IPS DF 6.9 (cell line): ENCODE data around the gene CA11.
A peak's percentile ranks its signal among the peaks of the same experiment; 100 is the strongest.

ENCODE experiments used
- DNase-seq: peaks from one replicate; pipeline ENCODE4 v3.0.0-alpha.2; 2013; ENCODE audit warnings: low read depth, low spot score
- H3K27ac ChIP-seq: one replicate; pipeline ENCODE4 v1.5.1; 2013; ENCODE audit warnings: low read length, control low read depth
- H3K27me3 ChIP-seq: 2 replicates; pipeline ENCODE4 v1.6.1; 2013; ENCODE audit warnings: mild to moderate bottlenecking, low read length; ENCODE audit not compliant: control insufficient read depth, insufficient read depth
- H3K36me3 ChIP-seq: 2 replicates; pipeline ENCODE4 v1.6.1; 2013; ENCODE audit warnings: low read length; ENCODE audit not compliant: control insufficient read depth, insufficient read depth
- H3K4me1 ChIP-seq: 2 replicates; pipeline ENCODE4 v1.6.1; 2013; ENCODE audit warnings: low read length; ENCODE audit not compliant: control insufficient read depth, insufficient read depth
- H3K4me3 ChIP-seq: 2 replicates; pipeline ENCODE4 v1.5.1; 2013; ENCODE audit warnings: mild to moderate bottlenecking, low read length
- H3K9me3 ChIP-seq: 2 replicates; pipeline ENCODE4 v1.6.1; 2013; ENCODE audit warnings: low read length, inconsistent platforms; ENCODE audit not compliant: control insufficient read depth, insufficient read depth
- WGBS: extraction: QIAGEN DNeasy Blood & Tissue Kit; methylation state at CpG from one replicate; pipeline ENCODE4 v1.1.7; 2013; ENCODE audit warnings: mixed read lengths, missing lambda C conversion rate; ENCODE audit not compliant: insufficient read length, insufficient coverage; 5-methylcytosine and 5-hydroxymethylcytosine counted together

Gene CA11

DNA sequence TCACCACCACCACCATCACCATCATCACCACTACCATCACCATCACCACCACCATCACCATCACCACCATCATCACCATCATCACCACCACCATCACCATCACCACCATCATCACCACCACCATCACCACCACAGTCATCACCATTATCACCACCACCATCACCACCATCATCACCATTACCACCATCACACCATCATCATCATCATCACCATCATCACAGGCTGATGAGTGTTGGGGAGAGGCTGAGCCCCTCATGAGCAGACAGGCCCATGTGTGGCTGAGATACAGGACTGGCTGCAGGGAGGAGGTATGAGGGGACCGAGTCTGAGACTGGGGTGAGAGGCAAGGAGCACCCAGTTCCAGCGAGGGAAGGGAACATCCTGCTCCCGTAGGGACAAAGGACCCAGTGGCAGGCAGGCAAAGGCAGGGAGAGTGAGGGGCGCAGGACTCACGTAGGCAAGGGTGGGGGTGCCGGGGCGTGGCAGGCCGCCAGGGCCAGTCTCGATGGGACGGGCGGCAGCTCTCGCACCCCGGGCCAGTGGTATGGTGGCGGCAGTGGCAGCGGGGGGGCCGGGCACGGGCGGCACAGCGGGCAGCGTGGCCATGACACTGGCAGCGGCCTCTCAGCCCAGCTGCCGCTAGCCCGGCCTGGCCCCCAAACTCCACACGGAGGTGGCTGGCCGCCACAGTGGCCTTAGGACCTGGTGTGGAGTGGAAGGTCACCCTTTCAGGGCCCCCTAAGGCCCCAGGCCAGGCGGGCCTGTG lies 24.1 kb upstream of the CA11 start:
- no peak for DNase-seq
- no peak overlapping the region for H3K4me3 ChIP-seq
- no peaks in the 10 kb centered on the region for H3K36me3 ChIP-seq
- H3K27me3 ChIP-seq = no peaks in the 10 kb centered on the region
- H3K27ac ChIP-seq = no peak overlapping the region
- WGBS = no CpG with 5 or more reads among the region's 26 CpGs
- H3K4me1 ChIP-seq = peaks cover 7% of the 10 kb centered on the region
- no peaks in the 10 kb centered on the region for H3K9me3 ChIP-seq

DNA sequence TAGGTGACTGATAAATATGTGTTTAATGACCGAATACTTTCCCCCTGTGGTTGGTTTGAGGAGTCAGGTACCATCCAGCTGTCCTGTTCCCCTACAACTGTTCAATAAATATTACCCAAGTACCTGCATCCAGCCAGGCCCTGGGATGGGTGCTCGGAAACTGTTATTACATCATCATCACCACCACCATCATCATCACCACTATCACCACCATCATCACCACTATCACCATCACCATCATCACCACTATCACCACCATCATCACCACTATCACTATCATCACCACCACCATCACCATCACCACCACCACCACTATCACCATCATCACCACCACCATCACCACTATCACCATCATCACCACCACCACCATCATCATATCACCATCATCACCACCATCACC lies 22.8 kb upstream of the CA11 start:
- Histone ChIP-seq H3K36me3 (no peaks in the 10 kb centered on the region), H3K4me1 (peaks cover 5% of the 10 kb centered on the region), H3K27me3 (no peaks in the 10 kb centered on the region), H3K27ac (no peak overlapping the region), H3K9me3 (no peaks in the 10 kb centered on the region), H3K4me3 (no peak overlapping the region)
- WGBS = no CpG with 5 or more reads among the region's 2 CpGs
- DNase-seq = no peak

DNA sequence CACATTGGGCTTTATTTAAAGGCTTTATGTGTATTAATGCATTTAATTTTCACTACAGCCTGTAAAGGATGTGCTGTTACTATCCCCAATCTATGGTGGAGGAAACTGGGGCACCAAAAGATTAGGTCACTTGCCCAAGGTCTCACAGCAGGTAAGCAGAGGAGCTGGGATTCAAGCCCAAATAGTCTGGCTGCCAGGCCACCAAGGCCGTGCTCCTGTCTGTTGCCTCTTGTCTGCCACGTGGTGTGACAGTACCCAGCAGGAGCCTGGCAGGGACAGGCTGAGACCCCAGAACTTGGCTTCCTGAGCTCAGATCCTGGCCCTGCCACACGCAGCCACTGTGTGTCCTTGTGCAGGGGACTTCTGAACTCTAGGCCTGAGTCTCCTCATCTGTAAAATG lies 22.3 kb upstream of the CA11 start:
- peaks cover 2% of the 10 kb centered on the region; the same call in 1 of the 2 replicates for H3K4me1 ChIP-seq
- H3K27me3 ChIP-seq = no peaks in the 10 kb centered on the region
- no CpG with 5 or more reads among the region's 3 CpGs for WGBS
- no peaks in the 10 kb centered on the region for H3K36me3 ChIP-seq
- no peaks in the 10 kb centered on the region for H3K9me3 ChIP-seq
- H3K4me3 ChIP-seq = no peak overlapping the region
- no peak overlapping the region for H3K27ac ChIP-seq
- no peak for DNase-seq

DNA sequence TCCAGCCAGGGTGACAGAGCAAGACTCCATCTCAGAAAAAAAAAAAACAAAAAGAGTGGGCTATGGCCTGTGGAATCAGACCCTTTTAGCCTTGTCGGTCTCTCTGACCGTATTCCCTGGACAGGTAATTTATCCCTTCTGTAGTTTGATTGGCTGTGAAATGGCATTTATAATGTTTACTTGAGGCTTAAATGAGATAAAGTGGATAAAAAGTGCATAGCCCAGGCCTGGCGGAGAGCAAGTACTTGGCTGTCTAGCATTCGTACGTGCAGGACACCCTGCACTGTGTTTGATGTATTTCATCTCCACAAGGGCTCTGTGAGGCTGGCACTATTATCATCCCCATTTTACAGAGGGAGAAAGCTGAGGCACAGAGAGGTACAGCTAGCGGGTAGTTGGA lies 19.8 kb upstream of the CA11 start:
- Histone ChIP-seq H3K9me3 (no peaks in the 10 kb centered on the region), H3K4me1 (no peaks in the 10 kb centered on the region), H3K27ac (no peak overlapping the region), H3K36me3 (no peaks in the 10 kb centered on the region), H3K4me3 (no peak overlapping the region), H3K27me3 (no peaks in the 10 kb centered on the region)
- no CpG with 5 or more reads among the region's 6 CpGs for WGBS
- no peak for DNase-seq

DNA sequence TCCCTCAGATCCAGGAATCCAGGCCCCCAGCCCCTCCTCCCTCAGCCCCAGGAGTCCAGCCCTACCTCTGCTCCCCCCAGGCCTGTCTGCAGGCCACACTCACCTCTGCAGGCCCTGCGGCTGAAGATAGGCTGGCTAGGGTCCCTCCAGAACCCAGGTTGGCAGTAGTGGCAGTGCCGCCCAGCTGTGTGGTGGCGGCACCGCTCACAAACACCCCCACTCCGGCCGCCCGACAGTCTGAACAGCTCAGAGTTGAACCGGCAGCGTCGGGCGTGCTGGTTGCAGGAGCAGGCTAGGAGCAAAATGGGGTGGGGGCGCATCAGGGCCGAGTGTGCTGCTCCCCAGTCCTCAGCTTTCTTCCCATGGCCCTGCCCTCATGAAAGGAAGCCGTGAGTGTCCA lies 18.5 kb upstream of the CA11 start:
- no peak for DNase-seq
- H3K4me1 ChIP-seq = no peaks in the 10 kb centered on the region
- H3K27ac ChIP-seq = no peak overlapping the region
- H3K27me3 ChIP-seq = no peaks in the 10 kb centered on the region
- H3K36me3 ChIP-seq = no peaks in the 10 kb centered on the region
- WGBS = no CpG with 5 or more reads among the region's 14 CpGs
- H3K9me3 ChIP-seq = no peaks in the 10 kb centered on the region
- no peak overlapping the region for H3K4me3 ChIP-seq

DNA sequence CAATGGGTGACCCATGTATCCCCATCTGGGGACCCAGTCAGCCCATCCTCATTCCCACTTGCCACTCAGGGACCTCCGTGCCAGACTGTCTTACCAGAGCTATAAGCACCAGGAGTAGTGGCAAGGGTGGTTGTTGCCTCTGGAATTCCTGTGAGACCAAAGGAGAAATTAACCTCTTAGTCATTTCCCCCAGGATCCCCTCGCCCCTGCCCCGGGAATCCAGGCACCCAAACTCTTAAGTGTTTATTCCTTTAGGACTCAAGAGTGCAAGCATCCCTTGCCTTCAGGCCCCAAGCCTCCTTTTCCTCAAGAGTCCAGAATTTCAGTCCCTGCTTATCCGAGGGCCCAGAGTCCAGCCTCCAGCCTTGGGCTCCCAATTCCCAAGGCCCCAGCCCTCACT lies 17.7 kb upstream of the CA11 start:
- Histone ChIP-seq H3K4me3 (no peak overlapping the region), H3K36me3 (no peaks in the 10 kb centered on the region), H3K9me3 (no peaks in the 10 kb centered on the region), H3K27me3 (no peaks in the 10 kb centered on the region), H3K27ac (no peak overlapping the region), H3K4me1 (no peaks in the 10 kb centered on the region)
- DNase-seq = no peak
- WGBS = no CpG with 5 or more reads among the region's 4 CpGs

DNA sequence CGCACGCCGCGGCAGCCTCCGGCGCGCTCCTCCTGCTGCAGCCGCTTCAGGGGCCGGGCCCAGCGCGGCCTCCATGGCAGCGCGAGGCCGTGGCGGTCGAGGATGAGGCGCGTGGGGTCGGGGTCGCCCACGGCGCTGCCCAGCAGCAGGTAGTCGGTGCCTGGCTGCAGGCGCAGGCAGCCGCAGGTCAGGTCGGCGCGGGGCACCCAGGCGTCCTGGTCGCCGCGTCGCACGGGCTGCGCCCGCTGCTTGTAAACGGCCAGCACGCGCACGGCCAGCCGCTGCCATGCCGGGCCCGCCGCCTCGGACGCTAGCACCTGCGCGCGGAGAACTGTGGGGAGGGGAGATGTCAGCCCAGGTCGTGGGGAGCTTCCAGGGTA lies 15.7 kb upstream of the CA11 start:
- WGBS = no CpG with 5 or more reads among the region's 50 CpGs
- no peaks in the 10 kb centered on the region for H3K36me3 ChIP-seq
- H3K27me3 ChIP-seq = no peaks in the 10 kb centered on the region
- no peaks in the 10 kb centered on the region for H3K9me3 ChIP-seq
- no peak for DNase-seq
- no peak overlapping the region for H3K4me3 ChIP-seq
- H3K4me1 ChIP-seq = no peaks in the 10 kb centered on the region
- H3K27ac ChIP-seq = no peak overlapping the region

DNA sequence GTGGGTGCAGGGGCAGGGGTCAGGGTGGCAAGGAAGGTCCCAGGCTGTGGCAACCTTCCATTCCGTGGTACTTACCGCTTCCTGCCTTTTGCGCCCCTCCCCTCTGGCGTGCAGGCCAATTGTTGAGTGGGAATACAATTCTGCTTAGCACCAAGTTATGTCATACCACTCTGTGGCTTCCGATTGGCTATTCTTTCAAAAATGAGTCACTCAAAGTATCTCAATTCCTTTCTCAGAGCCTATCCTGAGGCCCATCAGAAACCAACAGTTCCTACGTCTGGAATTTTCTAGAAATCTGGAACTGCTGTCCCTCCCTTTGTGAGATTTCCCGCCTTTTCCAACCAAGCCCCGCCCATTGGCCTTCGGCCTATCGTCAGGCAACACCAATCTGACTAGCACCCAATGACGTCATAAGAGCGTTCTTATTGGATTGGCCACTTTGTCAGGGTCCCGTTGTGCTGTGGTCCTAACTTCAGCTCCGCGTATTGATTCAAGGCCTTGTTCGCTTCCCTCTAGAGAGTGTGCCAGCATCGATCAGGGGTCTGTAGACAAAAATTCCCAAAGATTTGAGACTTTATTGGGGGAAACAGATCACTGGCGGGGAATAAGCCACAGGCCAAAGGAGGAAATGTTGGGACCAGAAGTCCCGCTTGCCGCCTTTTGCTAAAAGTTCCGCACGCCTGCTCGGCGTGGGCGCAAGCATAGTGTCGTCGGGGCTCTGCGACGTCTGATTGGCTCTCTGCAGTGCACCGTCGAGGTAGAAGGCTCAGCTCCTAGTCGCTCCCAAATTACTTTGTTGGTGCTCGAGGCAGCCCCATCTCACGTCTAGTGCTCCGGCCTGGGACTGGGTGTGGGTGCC lies 15.1 kb upstream of the CA11 start:
- H3K27ac ChIP-seq = no peak overlapping the region
- no peaks in the 10 kb centered on the region for H3K27me3 ChIP-seq
- H3K4me1 ChIP-seq = no peaks in the 10 kb centered on the region
- no peak overlapping the region for H3K4me3 ChIP-seq
- no CpG with 5 or more reads among the region's 35 CpGs for WGBS
- no peaks in the 10 kb centered on the region for H3K9me3 ChIP-seq
- peak; percentile 85 for DNase-seq
- no peaks in the 10 kb centered on the region for H3K36me3 ChIP-seq

DNA sequence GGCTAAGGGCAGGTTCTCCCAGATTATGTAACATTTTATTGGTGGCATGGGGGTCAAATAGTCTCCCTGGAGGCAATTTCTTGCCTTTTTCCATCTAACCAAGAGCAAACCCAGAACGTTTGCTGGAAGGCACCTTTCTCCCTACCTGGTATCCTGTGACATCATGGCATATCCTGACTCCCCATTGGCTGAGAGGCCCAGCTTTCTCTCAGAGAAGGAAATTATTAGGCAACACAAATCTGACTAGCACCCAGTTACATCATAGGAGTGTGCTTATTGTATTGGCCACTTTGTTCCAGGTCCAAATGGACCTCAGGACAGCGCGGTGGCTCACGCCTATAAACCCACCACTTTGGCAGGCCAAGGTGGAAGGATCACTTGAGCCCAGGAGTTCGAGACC lies 13.8 kb upstream of the CA11 start:
- DNase-seq = no peak
- Histone ChIP-seq H3K36me3 (no peaks in the 10 kb centered on the region), H3K27ac (no peak overlapping the region), H3K27me3 (no peaks in the 10 kb centered on the region), H3K9me3 (no peaks in the 10 kb centered on the region), H3K4me3 (no peak overlapping the region), H3K4me1 (no peaks in the 10 kb centered on the region)
- no CpG with 5 or more reads among the region's 5 CpGs for WGBS

DNA sequence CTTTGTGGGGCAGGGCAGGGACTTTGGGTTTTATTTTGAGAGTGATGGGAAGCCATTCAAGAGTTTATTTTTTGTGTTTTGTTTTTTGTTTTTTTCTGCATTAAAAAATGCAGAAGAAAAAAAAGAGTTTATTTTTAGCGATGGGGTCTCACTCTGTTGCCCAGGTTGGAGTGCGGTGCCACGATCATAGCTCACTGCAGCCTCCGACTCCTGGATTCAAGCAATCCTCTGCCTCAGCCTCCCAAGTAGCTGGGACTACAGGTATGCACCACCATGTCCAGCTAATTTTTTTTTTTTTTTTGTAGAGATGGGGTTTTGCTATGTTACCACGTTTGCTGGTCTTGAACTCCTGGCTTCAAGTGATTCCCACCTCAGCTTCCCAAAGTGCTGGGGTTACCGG lies 12.5 kb upstream of the CA11 start:
- Histone ChIP-seq H3K27me3 (no peaks in the 10 kb centered on the region), H3K27ac (no peak overlapping the region), H3K36me3 (no peaks in the 10 kb centered on the region), H3K9me3 (no peaks in the 10 kb centered on the region), H3K4me3 (no peak overlapping the region), H3K4me1 (no peaks in the 10 kb centered on the region)
- WGBS = no CpG with 5 or more reads among the region's 6 CpGs
- DNase-seq = no peak
